ENCODE data around the gene ACAP3. TPM values are rescaled to one million over a fixed set of nuclear protein-coding genes. Genes with fewer than 3 reads are reported as not detected.

The ACAP3 gene, protein sequence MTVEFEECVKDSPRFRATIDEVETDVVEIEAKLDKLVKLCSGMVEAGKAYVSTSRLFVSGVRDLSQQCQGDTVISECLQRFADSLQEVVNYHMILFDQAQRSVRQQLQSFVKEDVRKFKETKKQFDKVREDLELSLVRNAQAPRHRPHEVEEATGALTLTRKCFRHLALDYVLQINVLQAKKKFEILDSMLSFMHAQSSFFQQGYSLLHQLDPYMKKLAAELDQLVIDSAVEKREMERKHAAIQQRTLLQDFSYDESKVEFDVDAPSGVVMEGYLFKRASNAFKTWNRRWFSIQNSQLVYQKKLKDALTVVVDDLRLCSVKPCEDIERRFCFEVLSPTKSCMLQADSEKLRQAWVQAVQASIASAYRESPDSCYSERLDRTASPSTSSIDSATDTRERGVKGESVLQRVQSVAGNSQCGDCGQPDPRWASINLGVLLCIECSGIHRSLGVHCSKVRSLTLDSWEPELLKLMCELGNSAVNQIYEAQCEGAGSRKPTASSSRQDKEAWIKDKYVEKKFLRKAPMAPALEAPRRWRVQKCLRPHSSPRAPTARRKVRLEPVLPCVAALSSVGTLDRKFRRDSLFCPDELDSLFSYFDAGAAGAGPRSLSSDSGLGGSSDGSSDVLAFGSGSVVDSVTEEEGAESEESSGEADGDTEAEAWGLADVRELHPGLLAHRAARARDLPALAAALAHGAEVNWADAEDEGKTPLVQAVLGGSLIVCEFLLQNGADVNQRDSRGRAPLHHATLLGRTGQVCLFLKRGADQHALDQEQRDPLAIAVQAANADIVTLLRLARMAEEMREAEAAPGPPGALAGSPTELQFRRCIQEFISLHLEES
- polyA plus RNA-seq, result 10 to 100 TPM; 14.5 to 35.7 (median 27.5) TPM

DNA sequence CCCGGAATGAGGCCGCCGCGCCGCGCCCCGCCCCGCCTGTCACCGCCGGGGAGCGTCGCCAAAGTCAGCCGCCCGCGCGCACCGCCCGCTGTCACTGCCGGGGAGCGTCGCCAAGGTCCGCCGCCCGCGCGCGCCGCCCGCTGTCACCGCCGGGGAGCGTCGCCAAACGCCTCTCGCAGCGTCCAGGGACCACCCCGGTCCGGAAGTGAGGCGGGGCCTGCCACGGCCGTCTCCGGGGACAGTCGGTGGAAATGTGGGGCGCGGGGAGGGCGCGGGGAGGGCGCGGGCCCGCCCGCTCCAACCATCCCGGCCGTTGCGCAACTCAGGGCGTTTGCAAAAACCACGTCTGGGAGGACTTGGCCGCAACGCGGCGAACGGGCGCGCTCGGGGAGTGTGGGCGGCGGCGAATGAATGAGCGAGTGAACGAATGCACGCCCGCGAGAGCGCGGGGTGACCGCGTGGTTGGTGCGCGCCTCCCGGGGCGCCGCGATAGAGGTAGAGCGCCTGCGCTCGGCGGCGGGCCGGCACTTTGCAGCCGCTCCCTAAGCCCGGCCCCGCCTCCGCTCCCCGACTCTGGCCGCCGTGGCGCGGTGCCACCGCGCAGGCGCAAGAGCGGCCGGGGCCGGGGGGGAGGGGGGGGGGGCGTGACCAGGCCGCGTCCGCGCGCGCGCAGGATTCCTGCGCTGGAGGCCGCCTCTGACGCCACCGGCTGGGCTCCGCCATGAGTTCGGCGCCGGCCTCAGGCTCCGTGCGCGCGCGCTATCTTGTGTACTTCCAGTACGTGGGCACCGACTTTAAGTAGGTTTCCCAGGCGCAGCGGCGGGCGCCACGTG, at the start of gene ACAP3, which contains the start of gene PUSL1:
TSS of gene ACAP3 (minus strand) at position 8 of the 833 bp plus-strand sequence. CDS start 115 bp downstream, outside the sequence.
TSS of gene PUSL1 (plus strand) at position 675 of the 833 bp plus-strand sequence. CDS start at position 722, 47 bp downstream.
- WGBS, 3 donors, result 0 to 1% (median 0%) methylated on average over 79 to 126 of the region's 131 CpGs
- peak within 1 kb of the TSS; percentile 66 for H3K27ac ChIP-seq (ENCODE audit: low read depth, low read length)

DNA sequence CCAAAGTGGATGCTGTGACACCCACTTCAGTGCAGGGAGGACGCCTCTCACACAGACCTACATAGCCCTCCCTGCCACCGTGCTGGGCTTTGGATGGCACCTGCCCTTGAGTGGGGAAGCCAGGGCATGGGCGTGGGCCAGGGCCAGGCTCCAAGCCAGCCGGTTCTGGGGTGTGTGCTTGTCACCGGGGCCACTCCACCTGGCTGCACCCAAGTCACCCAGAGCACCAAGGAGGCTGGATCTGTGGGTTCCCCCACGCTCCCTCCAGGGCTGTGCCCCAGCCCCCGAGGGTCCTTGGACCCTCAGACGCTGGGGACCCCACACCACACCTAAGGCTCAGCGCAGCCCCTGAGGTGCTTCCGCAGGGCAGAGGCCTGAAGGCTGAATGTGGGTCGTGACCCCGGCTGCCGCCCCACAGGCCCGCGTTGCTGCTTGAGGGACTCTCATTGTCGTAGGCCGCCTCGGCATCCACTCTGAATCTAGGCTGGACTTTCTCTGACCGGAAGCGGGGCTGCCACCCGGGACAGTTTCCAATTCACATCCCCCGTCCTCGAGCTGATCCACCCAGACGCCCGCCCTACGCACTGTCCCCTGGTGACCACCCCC, 49.2 kb upstream of the ACAP3 start:
- H3K27ac ChIP-seq (ENCODE audit: low read depth, low read length), result peak overlapping the region; percentile 13
- 37 to 60% (median 52%) methylated on average over 26 of the region's 26 CpGs for WGBS, 3 donors

DNA sequence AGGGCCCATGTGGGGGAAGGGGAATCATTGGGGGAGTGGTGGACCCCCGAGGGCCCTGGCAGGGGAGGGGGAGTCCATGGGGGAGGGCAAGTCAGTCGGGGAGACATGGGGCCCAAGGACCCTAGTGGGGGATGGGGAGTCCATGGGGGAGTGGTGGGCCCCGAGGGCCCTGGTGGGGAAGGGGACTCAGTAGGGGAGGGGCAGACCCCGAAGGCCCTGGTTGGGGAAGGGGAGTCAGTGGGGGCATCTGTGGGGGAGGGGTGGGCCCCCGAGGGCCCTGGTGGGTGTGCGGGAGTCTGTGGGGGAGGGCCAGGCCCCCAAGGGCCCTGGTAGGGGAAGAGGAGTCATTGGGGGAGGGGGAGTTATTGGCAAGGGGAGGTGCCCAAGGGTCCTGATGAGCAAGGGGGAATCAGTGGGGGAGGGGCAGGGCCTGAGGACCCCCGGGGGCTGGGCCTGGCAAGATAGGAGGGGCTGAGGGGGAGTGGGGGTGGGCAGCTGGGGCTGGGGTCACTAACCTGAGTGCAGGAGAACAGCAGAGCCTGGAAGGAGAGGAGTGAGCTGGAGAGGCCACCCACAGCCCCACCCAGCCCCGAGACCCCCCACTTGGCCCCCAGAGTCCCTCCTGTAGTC, 48.6 kb upstream of the ACAP3 start:
- WGBS, 3 donors, result 36 to 45% (median 41%) methylated on average over 6 to 8 of the region's 8 CpGs
- H3K27ac ChIP-seq (ENCODE audit: low read depth, low read length), result peak overlapping the region; percentile 13

DNA sequence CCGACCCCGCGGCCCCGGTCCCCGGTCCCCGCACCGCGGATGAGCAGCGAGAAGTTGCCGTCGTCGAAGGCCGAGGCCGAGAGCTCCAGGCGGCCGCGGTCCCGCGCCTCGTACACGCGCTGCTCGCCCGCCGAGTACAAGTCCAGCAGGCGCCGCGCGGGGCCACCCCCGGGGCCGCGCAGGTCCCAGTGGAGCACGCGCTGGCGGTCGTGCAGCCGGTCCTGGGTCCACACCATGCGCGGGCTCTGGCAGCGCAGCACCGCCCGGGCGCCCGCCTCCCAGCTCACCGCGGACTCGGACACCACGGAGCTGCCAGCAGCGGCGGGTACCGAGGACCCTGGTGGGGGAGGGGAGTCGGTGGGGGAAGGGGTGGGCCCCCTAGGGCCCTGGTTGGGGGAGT, 47.7 kb upstream of the ACAP3 start:
- 3 to 17% (median 11%) methylated on average over 37 to 52 of the region's 52 CpGs for WGBS, 3 donors
- H3K27ac ChIP-seq (ENCODE audit: low read depth, low read length), result peak overlapping the region; percentile 31

DNA sequence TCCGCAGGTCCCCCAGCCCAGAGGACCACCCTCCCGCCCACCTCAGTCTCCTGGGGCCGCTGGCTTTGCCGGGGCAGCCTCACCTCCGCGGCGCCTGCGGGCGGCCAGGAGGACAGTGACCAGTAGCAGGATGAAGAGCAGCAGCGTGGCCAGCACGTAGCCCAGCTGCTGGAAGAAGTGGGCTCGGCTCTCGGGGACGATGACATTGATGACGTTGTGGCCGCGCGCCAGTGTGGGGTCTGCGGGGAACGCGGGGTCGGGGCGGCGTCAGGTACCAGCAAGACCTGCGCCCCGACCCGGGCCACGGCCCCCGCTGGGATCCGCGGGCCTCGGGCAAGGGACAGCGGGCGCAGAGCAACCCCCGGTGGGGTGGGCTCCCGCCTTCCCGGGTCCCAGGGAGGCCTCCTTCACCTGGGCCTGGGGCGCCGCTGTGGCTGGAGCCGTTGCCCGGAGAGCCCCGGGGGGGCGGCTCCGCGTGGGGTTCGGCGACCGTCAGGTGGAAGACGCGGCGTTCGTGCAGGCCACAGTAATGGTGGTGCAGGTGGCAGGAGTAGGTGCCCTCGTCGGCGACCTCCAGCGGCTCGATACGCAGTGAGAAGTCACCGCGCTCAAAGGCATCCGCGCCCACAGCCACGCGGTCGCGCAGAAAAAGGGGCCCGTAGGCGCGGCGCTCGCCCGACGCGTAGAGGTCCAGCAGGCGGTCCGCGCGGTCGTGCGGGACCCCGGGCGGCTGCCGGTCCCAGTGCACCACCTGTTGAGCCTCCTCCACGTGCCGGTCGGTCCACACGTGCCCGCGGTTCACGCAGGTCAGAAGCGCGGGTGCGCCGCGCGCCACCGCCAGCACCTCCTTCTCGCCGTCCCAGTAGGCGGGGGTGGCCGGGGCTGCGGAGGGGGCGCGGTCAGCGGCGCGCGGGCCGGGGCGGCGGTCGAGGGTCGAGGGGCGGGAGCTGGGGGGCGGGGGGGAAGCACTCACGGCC, 46.8 kb upstream of the ACAP3 start:
- WGBS, 3 donors, result 18 to 35% (median 33%) methylated on average over 84 to 114 of the region's 116 CpGs

DNA sequence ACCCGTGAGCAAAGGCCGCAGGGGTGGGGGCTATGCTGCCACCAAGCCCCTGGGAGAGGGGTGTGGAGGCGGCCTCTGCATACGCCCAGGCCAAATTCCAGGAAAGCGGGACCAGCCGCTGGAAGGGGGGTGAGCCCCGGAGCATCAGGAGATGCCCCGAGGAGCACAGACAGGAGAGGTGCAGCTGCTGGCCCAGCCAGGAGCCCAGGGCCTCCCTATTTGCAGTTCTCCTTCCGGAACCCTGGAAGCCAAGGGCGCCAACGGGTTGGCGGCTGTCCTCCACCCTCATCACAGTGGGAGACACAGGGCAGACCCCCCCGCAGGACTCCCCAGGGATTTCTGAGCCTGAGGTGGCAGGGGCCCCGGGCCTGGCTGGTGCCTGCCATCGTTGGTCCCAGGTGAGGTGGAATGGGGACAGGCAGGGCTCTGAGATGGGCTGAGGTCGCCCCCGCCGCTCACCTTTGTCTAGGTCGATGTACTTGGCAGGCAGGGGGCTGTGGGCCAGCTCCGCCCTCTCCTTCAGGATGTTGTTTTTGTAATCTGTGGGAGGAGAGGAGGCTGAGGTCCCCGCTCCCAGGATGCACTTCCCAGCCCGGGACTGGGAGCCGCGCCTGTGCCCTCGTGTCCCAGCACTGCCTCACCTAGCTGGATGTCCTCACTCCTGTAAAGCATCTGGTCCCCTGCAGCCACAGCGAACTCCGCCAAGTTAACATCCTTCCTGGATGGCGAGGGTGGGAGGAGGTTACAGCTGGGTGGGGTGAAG, 45.8 kb upstream of the ACAP3 start:
- no peak overlapping the region for H3K27ac ChIP-seq (ENCODE audit: low read depth, low read length)
- WGBS, 3 donors, result 17 to 42% (median 33%) methylated on average over 28 of the region's 28 CpGs

More for the DNA sequence above, 46.8 kb upstream of the ACAP3 start:
- no peak overlapping the region for H3K27ac ChIP-seq (ENCODE audit: low read depth, low read length)

DNA sequence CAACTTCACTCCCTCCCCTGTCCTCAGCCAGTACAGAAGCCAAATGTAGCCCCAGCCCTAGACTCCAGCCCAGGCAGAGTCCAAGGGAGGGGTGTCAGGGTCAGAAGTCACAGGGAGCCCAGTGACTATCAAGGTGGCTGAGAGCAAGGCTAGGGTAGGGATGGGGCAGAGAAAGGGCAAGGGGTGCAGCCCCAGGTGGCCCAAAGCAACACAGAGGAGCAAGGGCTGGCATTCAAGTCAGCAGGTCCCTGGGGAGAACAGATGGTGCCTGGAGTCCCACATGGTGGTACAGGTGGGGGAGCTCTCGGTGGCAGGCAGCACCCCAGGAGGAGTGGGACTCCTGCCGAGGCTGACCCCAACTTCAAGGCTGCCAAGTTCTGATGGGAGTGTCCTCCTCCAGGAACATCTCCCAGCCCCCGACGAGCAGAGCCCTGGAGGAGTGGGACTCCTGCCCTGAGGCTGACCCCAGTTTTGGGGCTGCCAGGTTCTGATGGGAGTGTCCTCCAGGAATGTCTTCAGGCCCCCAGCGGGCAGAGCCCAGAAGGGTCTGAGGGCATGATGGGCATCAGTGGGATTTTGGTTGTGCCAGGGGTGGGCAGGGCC, 45.2 kb upstream of the ACAP3 start:
- 25 to 30% (median 27%) methylated on average over 4 to 5 of the region's 5 CpGs for WGBS, 3 donors

DNA sequence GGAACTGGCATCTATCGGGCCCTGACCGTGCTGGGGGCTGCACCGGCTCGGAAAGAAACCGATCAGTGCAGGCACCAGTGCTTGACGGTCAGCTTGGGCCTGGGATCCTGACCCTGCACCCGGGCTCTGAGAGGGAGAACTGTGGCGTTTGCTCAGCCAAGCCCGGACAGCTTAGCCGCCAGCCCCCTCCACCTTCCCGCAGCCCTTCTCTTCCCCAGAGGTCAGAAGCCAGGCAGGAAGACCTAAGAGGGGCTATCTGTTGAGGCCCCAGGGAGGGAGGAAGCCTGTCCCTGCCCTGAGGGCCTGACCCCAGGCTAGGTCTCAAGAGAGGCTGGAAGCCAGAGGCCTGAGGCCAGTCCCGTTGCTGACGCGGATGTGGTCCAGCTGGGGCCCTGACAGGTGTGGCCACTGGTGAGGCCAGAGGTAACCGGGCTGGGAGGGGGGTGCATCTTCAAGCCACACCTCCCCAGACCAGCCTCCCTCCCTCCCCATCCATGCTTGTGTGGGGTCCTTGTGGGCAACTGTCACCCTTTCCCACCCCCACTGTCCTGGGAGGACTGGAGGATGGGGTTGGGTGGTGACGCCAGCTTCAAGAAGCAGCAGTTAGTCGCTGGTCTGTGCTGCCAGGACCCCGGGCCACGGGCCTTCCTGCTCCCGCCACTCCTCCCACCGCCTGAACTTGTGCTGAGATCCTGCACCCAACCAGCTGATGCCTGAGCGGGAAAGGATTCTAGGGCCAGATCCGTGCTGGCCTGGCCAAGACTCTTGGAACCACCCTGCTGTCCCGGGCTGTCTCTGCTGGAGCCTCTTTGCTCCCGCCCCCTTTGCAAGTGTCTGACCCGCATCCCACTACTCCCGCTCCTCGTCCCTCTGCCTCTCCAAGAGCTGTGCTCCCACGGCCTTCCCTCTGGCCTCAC, 44.0 kb upstream of the ACAP3 start:
- peak overlapping the region; percentile 26 for H3K27ac ChIP-seq (ENCODE audit: low read depth, low read length)
- 50 to 67% (median 54%) methylated on average over 25 to 29 of the region's 29 CpGs for WGBS, 3 donors

More for the DNA sequence above, 45.2 kb upstream of the ACAP3 start:
- no peak overlapping the region for H3K27ac ChIP-seq (ENCODE audit: low read depth, low read length)

DNA sequence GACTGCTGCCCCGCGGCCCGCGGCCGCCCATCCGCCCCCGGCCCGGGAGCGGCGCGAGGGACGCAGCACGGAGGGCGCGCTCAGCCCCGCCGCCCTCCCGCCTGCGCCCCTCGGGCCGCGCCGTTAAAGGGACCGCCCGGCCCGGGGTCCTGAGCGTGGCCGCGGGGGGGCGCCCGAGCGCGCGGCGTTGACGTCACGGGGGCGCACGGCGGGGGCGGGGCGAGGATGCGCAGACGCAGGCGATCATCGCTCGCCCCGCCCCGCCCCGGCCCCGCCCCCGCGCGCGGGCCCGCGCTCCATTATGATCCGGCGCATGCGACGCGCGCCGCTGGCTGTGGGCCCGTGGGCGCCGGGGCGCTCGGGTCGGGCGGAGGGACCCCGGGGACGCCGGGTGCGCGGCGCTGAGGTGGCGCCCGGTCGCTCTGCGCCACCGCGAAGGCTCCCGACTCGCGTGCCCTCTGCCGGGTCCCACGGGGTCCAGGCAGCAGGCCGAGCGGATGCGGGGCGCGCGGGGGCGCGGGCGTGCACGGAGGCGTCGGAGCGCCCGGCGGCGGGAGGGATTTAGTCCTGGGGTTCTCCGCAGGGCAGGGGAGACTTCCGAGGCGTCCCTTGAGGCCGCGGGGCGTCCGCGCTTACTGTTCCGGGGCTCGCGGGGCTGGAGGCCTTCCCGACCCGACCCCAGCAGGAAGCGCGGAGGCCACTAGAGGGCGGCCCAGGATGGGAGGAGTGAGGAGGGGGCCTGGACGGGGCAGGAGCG, 41.7 kb upstream of the ACAP3 start, which contains the start of gene DVL1:
TSS of gene DVL1 (minus strand) at position 163 of the 757 bp plus-strand sequence. CDS start 353 bp downstream, outside the sequence.
- 0% methylated on average over 67 to 119 of the region's 122 CpGs for WGBS, 3 donors

DNA sequence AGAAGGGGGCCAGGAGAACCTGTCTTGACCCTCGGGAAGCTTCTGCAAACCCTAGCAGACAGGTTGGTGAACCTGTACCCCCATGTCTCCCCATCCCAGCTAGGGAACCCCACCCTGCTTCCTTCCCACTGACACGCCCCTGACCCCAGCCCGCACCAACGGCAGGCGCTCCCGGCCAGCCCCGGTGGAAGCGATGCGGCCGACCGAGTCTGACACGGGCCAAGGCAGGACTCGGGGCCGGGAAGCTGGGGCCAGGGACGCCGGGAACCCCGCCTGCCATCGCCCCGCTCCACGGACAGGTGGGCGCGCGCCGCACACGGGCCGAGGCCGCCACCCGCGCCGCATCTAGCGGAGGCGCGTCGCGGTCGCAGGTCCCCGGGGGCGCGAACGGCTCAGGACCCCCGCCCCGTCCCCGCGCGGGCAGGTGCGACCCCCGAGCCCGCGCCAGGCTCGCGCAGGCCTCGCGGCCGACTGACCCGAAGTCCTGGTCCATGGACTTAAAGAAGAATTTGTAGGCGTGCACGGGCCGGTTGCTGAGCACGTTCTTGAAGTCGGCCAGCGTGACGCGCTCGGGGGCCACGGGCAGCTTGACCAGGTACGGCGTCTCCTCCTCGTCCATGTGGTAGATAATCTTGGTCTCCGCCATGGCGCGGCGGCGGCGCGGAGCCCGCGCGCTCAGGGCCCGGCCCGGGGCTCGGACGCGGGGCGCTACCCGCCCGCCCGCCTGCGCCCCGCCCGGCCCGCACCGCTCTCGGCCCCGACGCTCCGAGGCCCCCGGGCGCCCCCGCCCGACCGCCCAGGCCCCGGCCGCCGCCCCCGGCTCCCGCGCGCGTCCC, 40.9 kb upstream of the ACAP3 start:
- no peak overlapping the region for H3K27ac ChIP-seq (ENCODE audit: low read depth, low read length)
- 0 to 1% (median 0%) methylated on average over 80 to 109 of the region's 109 CpGs for WGBS, 3 donors

More for the DNA sequence above, 41.7 kb upstream of the ACAP3 start, which contains the start of gene DVL1:
- H3K27ac ChIP-seq (ENCODE audit: low read depth, low read length), result no peak within 1 kb of the TSS

DNA sequence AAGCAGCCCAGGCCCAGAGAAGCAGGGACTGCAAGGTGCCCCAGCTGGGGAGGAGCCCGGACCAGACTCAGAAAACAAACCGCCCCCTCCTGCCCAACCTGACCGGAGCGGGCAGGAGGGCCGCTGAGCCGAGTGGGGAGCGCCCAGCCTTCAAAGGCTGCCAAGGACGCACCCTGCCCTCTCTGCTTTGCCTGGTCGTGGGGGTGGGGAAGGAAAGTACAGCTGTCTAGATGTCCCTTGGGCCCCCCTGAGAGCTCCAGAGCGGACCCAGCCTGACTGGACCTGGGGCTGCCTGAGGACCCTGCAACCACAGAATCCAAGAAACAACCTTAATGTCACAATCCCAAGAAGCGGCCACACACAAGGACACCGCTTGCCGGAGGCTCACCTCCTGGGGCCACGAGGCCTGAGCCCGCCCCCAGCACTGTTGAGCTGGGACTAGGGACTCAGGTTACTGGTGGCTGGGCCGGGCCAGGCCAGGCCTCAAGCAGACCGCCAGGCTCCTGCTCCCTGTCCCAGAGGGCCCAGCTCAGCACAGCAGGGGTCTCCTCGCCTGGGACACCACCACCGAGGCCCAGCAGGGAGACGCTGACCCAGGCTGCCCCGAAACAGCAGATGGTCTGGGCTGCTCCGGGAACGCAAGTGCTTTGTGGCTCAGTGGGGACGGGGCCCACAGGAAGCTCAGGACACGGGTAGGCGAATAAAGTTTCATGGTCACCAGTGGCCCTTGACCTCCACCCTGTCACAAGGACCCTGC, 40.1 kb upstream of the ACAP3 start:
- no peak overlapping the region for H3K27ac ChIP-seq (ENCODE audit: low read depth, low read length)
- WGBS, 3 donors, result 14 to 44% (median 35%) methylated on average over 26 of the region's 26 CpGs

DNA sequence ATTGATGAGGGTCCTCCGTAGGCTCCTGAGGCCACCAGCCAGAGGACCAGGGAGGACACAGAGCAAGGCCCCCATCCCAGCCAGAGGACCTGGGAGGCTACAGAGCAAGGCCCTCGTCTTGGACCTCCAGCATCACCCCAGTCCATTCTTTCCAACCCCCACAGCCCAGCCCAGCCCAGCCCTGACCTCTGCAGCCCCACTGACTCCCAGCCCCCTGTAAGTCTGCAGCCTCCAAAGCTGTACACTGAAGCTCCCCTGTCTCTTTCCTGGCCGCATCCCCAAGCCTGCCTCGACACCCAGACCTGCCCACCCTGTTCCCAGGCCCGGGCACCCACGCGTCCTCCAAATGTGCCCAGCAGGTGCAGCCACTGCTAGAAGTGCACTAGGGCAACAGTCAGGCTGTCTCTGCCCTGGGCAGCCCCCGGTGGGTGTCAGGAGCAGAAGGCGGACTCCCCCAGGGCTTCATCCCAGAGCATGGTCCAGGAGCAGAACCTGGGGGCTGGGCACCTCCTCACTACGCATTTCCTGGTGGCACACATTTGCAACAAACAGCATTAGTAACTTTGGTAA, 39.4 kb upstream of the ACAP3 start:
- 51 to 86% (median 86%) methylated on average over 9 to 10 of the region's 10 CpGs for WGBS, 3 donors
- no peak overlapping the region for H3K27ac ChIP-seq (ENCODE audit: low read depth, low read length)

Data from adipose tissue (tissue), 3 donors.